Right lobe of liver (tissue), 6 donors: ENCODE measurements around the gene ABCA12. TPM values are rescaled to one million over a fixed set of nuclear protein-coding genes. Genes with fewer than 3 reads are reported as not detected.

Experiments used
- ATAC-seq, 4 donors: fragments of 200-7000 bp; cut with Tn5 transposase; one replicate each; pipeline ENCODE4 v1.9.1; 2020; ENCODE audit warnings: mild to moderate bottlenecking in 4 of 4, moderate library complexity in 4 of 4
- DNase-seq, 3 donors: peaks; one replicate each; pipeline ENCODE4 v3.0.0-alpha.2; 2020
- H3K27ac ChIP-seq, 3 donors: fragments of 200-600 bp; one replicate each; pipeline ENCODE4 v1.8.0; 2022
- H3K27me3 ChIP-seq, 2 donors: fragments of 200-600 bp; one replicate each; pipeline ENCODE4 v1.8.0; 2022
- H3K36me3 ChIP-seq, 4 donors: fragments of 200-600 bp; sonication (generic) in 1 of 4; one replicate each; pipeline versions ENCODE4 v1.5.1 to v1.8.0; 2017 to 2022; ENCODE audit warnings: control low read depth in 1 of 4
- H3K4me1 ChIP-seq, 4 donors: fragments of 200-600 bp; sonication (generic) in 1 of 4; one replicate each; pipeline versions ENCODE4 v1.5.1 to v1.8.0; 2017 to 2022; ENCODE audit warnings: control low read depth in 1 of 4
- H3K4me3 ChIP-seq, 3 donors: fragments of 200-600 bp; one replicate each; pipeline ENCODE4 v1.8.0; 2022
- H3K9me3 ChIP-seq, 4 donors: fragments of 200-600 bp; sonication (generic) in 1 of 4; one replicate each; pipeline versions ENCODE4 v1.5.1 to v1.8.0; 2017 to 2022; ENCODE audit warnings: control low read depth in 1 of 4
- POLR2A ChIP-seq: fragments of 450-650 bp; IDR thresholded peaks from one replicate; pipeline ENCODE4 v1.6.1; 2017; ENCODE audit warnings: antibody characterized with exemption, mild to moderate bottlenecking
- WGBS: methylation state at CpG from one replicate; pipeline ENCODE4 v1.1.6; 2018; ENCODE audit warnings: low coverage, low lambda C conversion rate; ENCODE audit not compliant: insufficient coverage; ENCODE audit errors: missing lambda C conversion rate; 5-methylcytosine and 5-hydroxymethylcytosine counted together
- intact Hi-C, 2 donors: fragments of 100-400 bp; cut with DNase I; formaldehyde crosslinking; loops; one replicate each; pipeline versions ENCODE4 v1.11.2 to v1.14.1; 2022
- total RNA-seq, 6 experiments: library from RNA; depleted of rRNA in 2 of 6; stranded (reverse); fragments of >200 nt in 2 of 6; fragmentation: NEBNext Ultra II Directional in 3 of 6; extraction: Animal tissue kit (Norgen Biotek cat#: 25700) in 3 of 6; gene quantifications; one replicate each; pipeline versions ENCODE4 v1.1.0 to v1.2.4, GENCODE V29; 2016 to 2023
- TF ChIP-seq, protein P1 (sequence below), 4 donors: fragments of 200-600 bp in 3 of 4; fragments of 450-650 bp in 1 of 4; IDR thresholded peaks; one replicate each; pipeline versions ENCODE4 v1.5.1 to v1.8.0; 2016 to 2022; ENCODE audit warnings: antibody characterized with exemption in 4 of 4, mild to moderate bottlenecking in 2 of 4
- donor health status: DM: no; HTN: yes; CAD: no.
- donor health status: DM: no; HTN: no; CAD: no.
- donor health status: DM: no; HTN: no; CAD: no.
- donor health status: DM: no; HTN: yes; CAD: no.
- donor health status: DM: no; HTN: yes; CAD: no.

ABCA12 gene
- total RNA-seq, 6 experiments from 2014 or later = not detected

DNA sequence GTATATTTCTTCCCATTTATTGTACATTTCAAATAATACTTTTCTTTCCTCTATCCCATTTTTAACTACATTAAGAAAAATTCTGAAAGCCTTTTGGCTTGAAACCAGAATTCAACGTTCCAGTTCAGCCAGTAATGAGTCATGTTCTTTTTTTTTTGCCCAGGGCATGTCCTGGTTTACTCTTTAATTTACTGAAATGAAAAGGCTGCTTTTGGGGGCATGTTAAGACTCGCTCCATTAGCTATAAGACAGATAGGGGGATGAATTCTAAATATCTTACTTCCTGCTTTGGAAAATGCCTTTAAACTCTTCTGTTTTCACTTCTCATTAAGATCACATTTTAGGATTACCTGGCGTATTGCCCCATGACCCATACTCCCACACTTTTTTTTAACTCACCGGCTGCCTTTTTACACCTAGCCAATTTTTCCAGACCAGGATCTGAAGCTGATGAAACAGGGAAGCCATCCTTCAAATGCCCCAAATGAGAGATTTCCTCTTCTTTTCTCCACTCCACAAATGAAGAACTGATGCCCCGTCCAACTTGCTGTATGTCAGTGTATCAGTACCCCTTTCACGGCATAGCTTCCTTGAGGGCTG lies 585 bp downstream of the ABCA12 start:
- 49% methylated on average over 6 of the region's 6 CpGs for WGBS
- H3K4me1 ChIP-seq = no peaks in the 10 kb centered on the region
- no peaks in the 10 kb centered on the region for H3K27me3 ChIP-seq
- TF ChIP-seq POLR2A = no peak
- TF ChIP-seq, protein P1, sequence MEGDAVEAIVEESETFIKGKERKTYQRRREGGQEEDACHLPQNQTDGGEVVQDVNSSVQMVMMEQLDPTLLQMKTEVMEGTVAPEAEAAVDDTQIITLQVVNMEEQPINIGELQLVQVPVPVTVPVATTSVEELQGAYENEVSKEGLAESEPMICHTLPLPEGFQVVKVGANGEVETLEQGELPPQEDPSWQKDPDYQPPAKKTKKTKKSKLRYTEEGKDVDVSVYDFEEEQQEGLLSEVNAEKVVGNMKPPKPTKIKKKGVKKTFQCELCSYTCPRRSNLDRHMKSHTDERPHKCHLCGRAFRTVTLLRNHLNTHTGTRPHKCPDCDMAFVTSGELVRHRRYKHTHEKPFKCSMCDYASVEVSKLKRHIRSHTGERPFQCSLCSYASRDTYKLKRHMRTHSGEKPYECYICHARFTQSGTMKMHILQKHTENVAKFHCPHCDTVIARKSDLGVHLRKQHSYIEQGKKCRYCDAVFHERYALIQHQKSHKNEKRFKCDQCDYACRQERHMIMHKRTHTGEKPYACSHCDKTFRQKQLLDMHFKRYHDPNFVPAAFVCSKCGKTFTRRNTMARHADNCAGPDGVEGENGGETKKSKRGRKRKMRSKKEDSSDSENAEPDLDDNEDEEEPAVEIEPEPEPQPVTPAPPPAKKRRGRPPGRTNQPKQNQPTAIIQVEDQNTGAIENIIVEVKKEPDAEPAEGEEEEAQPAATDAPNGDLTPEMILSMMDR (IDR thresholded peaks at IDR 0.05) = no peak
- H3K9me3 ChIP-seq = no peaks in the 10 kb centered on the region
- intact Hi-C loops = no loop called here
- H3K36me3 ChIP-seq = no peaks in the 10 kb centered on the region
- DNase-seq = no peak
- ATAC-seq = no peak
- no peak overlapping the region for H3K27ac ChIP-seq
- no peak overlapping the region for H3K4me3 ChIP-seq

- H3K4me3 ChIP-seq = no peak overlapping the region
- H3K9me3 ChIP-seq = no peaks in the 10 kb centered on the region
- DNase-seq (no peak), ATAC-seq (no peak)
- TF ChIP-seq POLR2A = no peak
- TF ChIP-seq, protein P1 (IDR thresholded peaks at IDR 0.05) = no peak
- H3K4me1 ChIP-seq = no peaks in the 10 kb centered on the region
- no peak overlapping the region for H3K27ac ChIP-seq
- no peaks in the 10 kb centered on the region for H3K36me3 ChIP-seq
- WGBS = 27% methylated on average over 3 of the region's 3 CpGs
- intact Hi-C loops = no loop called here
- H3K27me3 ChIP-seq = no peaks in the 10 kb centered on the region
Measured at GRCh38 chr2:215137329-215137686, 1.1 kb downstream of the ABCA12 start.

GRCh38 chr2:215136669-215137328 lies 1.6 kb downstream of the ABCA12 start:
- TF ChIP-seq, protein P1 (IDR thresholded peaks at IDR 0.05) = no peak
- no peak for TF ChIP-seq POLR2A
- H3K36me3 ChIP-seq = no peaks in the 10 kb centered on the region
- no peak for ATAC-seq
- intact Hi-C loops = no loop called here
- WGBS = 20% methylated on average over 3 of the region's 3 CpGs
- H3K4me3 ChIP-seq = no peak overlapping the region
- no peak for DNase-seq
- no peaks in the 10 kb centered on the region for H3K9me3 ChIP-seq
- H3K4me1 ChIP-seq = no peaks in the 10 kb centered on the region
- H3K27ac ChIP-seq = no peak overlapping the region
- no peaks in the 10 kb centered on the region for H3K27me3 ChIP-seq

- intact Hi-C loops = no loop called here
- Histone ChIP-seq H3K27me3 (no peaks in the 10 kb centered on the region), H3K4me3 (no peak overlapping the region), H3K36me3 (no peaks in the 10 kb centered on the region), H3K9me3 (no peaks in the 10 kb centered on the region), H3K4me1 (no peaks in the 10 kb centered on the region), H3K27ac (no peak overlapping the region)
- 39% methylated on average over 3 of the region's 3 CpGs for WGBS
- DNase-seq (no peak), ATAC-seq (no peak)
- TF ChIP-seq POLR2A = no peak
- TF ChIP-seq, protein P1 (IDR thresholded peaks at IDR 0.05) = no peak
Measured at GRCh38 chr2:215120401-215120800, 18.0 kb downstream of the ABCA12 start.
